ENCODE measurements around the gene NECTIN1. TPM values are rescaled to one million over a fixed set of nuclear protein-coding genes. Genes with fewer than 3 reads are reported as not detected.
A peak's percentile ranks its signal among the peaks of the same experiment; 100 is the strongest.
"Not testable (repeated sequence)": the region's sequence is repeated elsewhere in the genome, so short reads cannot be mapped to it uniquely, and the experiment has no call there.

Gene NECTIN1
- total RNA-seq, 4 donors from 2014 or later = 112 to 176 (median 164) TPM

GRCh38 chr11:119607726-119608125, 121.3 kb downstream of the NECTIN1 start:
- H3K36me3 ChIP-seq = no peaks in the 10 kb centered on the region
- no peaks in the 10 kb centered on the region for H3K9me3 ChIP-seq
- WGBS = 50% methylated on average over 5 of the region's 5 CpGs
- TF ChIP-seq POLR2A (IDR thresholded peaks at IDR 0.05) = no peak
- TF ChIP-seq EP300 (IDR thresholded peaks at IDR 0.05) = no peak
- DNase-seq (ENCODE audit: low spot score in 2 of 2) = no peak
- H3K27me3 ChIP-seq = peaks cover 5% of the 10 kb centered on the region
- no peak overlapping the region for H3K4me3 ChIP-seq
- no peak overlapping the region for H3K27ac ChIP-seq
- no peaks in the 10 kb centered on the region for H3K4me1 ChIP-seq

- no peak for DNase-seq (ENCODE audit: low spot score in 2 of 2)
- Histone ChIP-seq H3K36me3 (no peaks in the 10 kb centered on the region), H3K27me3 (peaks cover 11% of the 10 kb centered on the region), H3K4me3 (no peak overlapping the region), H3K27ac (no peak overlapping the region), H3K4me1 (no peaks in the 10 kb centered on the region), H3K9me3 (no peaks in the 10 kb centered on the region)
- no peak for TF ChIP-seq CTCF (IDR thresholded peaks at IDR 0.05)
- no peak for TF ChIP-seq POLR2AphosphoS5 (IDR thresholded peaks at IDR 0.05)
- TF ChIP-seq EP300 (IDR thresholded peaks at IDR 0.05) = no peak
- no peak for TF ChIP-seq POLR2A (IDR thresholded peaks at IDR 0.05)
- WGBS = 88% methylated on average over 16 of the region's 17 CpGs
Measured at GRCh38 chr11:119605137-119605665, 123.8 kb downstream of the NECTIN1 start.

GRCh38 chr11:119602745-119603373, 126.1 kb downstream of the NECTIN1 start:
- DNase-seq (ENCODE audit: low spot score in 2 of 2) = no peak
- Histone ChIP-seq H3K27me3 (peaks cover 11% of the 10 kb centered on the region), H3K4me3 (no peak overlapping the region), H3K36me3 (no peaks in the 10 kb centered on the region), H3K27ac (no peak overlapping the region), H3K4me1 (no peaks in the 10 kb centered on the region), H3K9me3 (no peaks in the 10 kb centered on the region)
- TF ChIP-seq EP300 (IDR thresholded peaks at IDR 0.05) (no peak), POLR2AphosphoS5 (IDR thresholded peaks at IDR 0.05) (no peak)
- WGBS = 82% methylated on average over 28 of the region's 28 CpGs

- no peaks in the 10 kb centered on the region for H3K4me1 ChIP-seq
- no peak for TF ChIP-seq POLR2A (IDR thresholded peaks at IDR 0.05)
- TF ChIP-seq POLR2AphosphoS5 (IDR thresholded peaks at IDR 0.05) = no peak
- no peak for TF ChIP-seq EP300 (IDR thresholded peaks at IDR 0.05)
- TF ChIP-seq CTCF (IDR thresholded peaks at IDR 0.05) = no peak
- peaks cover 11% of the 10 kb centered on the region for H3K27me3 ChIP-seq
- no peaks in the 10 kb centered on the region for H3K36me3 ChIP-seq
- 62% methylated on average over 10 of the region's 10 CpGs for WGBS
- DNase-seq (ENCODE audit: low spot score in 2 of 2) = no peak
- no peak overlapping the region for H3K4me3 ChIP-seq
- no peaks in the 10 kb centered on the region for H3K9me3 ChIP-seq
- no peak overlapping the region for H3K27ac ChIP-seq
Measured at GRCh38 chr11:119599864-119600541, 129.0 kb downstream of the NECTIN1 start.

- H3K4me1 ChIP-seq = peaks cover 30% of the 10 kb centered on the region
- DNase-seq (ENCODE audit: low spot score in 2 of 2); H3K27me3 ChIP-seq; H3K36me3 ChIP-seq; H3K9me3 ChIP-seq; H3K27ac ChIP-seq; H3K4me3 ChIP-seq: not testable (repeated sequence)
- 38% methylated on average over 2 of the region's 2 CpGs for WGBS
Measured at GRCh38 chr11:119595941-119596340, 133.1 kb downstream of the NECTIN1 start.

- H3K9me3 ChIP-seq = no peaks in the 10 kb centered on the region
Measured at GRCh38 chr11:119594639-119595249, 134.3 kb downstream of the NECTIN1 start.

More at GRCh38 chr11:119594639-119595249, 134.3 kb downstream of the NECTIN1 start:
- Histone ChIP-seq H3K27ac (peak overlapping the region; percentile 38), H3K4me3 (no peak overlapping the region), H3K27me3 (no peaks in the 10 kb centered on the region), H3K36me3 (no peaks in the 10 kb centered on the region), H3K4me1 (peaks cover 39% of the 10 kb centered on the region)
- TF ChIP-seq CTCF (IDR thresholded peaks at IDR 0.05) (no peak), POLR2AphosphoS5 (IDR thresholded peaks at IDR 0.05) (no peak), POLR2A (IDR thresholded peaks at IDR 0.05) (no peak)
- no peak for DNase-seq (ENCODE audit: low spot score in 2 of 2)
- WGBS = 64% methylated on average over 4 of the region's 4 CpGs
